ENCODE data around the gene KLHDC3.

KLHDC3 gene

DNA sequence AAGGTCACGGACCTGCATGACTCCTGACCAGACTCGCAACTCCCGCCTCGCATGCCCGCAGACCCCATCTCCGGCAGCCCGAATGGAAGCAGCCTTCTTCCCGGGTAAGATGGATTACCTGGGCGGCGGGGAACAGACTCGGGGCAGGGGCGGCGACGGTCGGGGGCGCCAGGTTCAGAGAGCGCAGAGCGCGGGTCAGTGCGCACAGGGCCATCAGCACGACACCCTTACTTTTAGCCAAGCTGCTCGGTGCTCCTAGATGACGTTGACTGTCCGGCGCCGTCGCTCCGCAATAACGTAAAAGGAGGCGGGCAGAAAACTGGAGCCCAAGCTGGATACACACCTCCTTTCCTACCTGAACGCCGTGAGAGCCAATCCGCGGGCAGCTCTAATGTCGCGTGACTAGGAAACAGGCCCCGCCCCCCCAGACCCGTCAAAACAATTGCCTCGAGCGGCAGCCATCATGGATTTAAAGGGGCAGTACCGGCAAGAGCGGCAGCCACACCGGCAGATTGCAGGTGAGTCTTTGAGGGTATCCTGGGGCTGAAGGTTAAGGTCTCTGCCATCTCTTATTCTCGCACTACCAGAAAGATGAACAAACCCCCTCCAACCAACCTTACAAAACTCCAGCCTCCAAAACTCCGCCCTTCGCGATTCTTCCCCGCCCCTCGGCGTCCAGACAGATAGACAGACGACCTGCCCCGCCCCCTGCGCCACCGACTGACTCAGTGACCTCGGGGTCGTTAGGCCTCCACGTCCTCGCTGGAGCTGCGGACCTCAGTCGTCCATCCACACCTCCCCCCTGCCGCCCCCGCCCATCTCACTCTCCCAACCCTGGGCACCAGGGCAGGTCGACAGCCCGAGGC, 45.4 kb downstream of the KLHDC3 start, which contains the start of the genes KLC4 and MRPL2:
KLC4 (plus strand) TSS at position 464 of the 866 bp plus-strand sequence. CDS start 1,705 bp downstream, outside the sequence.
MRPL2 (minus strand) TSS at position 267 of the 866 bp plus-strand sequence; CDS start at position 214, 53 bp downstream.
- peak; percentile 96 for DNase-seq

DNA sequence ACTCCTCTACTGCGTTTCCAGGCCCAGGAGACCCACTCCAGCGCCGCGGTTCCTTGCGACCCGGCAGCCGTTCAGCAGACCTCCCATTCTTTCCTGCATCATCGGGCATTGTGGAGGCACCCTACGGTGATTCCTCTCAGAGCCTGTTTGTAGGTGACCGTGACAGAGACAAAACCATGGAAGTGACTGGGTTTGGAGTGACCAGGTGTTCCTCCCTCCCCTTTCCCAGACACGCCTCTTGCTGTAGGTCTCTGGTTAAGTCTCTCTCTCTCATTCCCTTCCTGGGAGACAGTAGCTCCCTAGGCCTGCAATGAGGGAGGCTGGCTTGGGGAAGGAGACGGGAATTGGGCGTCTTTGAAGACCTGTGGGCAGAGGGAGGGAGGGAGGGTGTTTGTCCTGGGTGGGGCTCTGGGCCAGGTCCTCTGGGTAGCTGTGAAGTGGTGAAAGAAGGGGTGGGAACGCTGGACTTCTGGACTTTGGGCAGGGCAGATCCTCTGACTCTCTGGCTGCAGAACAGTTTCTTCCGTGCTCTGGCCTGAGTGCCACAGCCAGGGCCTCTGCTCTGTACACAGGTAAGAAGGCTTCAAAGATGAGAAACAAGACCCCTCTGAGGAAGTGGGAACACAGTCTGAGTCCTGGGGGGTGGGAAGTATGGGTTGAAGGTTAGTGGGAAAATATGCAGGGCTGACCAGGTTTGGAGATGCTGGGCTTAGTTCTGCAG, 46.1 kb downstream of the KLHDC3 start:
- DNase-seq: no peak

DNA sequence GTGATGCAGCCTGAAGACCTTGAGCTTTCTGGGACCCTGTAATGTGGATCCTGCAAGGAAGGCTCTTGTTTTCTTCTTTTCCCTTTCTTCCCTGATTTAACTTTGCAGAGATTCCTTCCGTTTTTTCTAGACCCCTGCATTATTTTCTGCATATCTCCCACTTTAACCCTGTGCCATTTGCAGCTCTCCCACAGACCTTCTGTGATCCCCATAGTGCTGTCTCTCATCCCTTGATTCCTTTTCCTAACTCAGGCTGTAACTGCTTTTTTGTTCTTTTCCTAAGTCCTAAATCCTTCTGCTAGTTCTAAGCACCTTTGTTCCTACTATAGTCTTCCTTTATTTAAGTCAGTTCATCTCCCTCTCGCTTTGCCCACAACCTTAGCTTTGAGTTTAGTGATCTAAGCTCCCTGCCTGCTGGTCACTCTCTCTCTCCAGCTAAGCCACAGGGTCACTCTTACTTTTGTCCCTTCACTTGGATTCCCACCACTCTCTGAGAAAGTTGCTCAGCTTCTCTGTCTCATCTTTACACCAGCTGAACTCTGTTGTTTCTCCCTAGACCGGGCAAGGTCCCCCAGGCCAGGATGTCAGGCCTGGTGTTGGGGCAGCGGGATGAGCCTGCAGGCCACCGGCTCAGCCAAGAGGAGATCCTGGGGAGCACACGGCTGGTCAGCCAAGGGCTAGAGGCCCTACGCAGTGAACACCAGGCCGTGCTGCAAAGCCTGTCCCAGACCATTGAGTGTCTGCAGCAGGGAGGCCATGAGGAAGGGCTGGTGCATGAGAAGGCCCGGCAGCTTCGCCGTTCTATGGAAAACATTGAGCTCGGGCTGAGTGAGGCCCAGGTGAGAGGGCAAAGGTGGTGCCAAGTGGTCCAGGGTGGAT, 46.9 kb downstream of the KLHDC3 start:
- no peak for DNase-seq

DNA sequence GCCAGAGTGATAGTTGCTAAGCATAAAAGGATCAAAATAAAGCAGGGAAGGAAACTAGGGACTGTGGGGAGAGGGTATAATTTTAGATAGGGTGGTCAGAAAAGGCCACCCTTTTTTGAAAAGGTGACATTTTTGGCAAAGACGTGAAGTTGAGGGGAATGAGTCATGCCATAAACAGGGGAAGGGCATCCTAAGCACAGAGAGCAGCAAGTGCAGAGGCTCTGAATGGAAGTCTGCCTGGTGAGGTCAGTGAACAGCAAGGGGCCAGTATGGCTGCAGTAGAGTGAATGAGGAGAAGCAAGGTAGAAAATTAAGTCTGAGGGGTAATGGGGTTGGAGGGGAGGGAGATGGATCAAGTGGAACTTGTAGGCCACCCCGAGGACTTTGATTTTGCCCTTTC, 47.8 kb downstream of the KLHDC3 start:
- DNase-seq: no peak

DNA sequence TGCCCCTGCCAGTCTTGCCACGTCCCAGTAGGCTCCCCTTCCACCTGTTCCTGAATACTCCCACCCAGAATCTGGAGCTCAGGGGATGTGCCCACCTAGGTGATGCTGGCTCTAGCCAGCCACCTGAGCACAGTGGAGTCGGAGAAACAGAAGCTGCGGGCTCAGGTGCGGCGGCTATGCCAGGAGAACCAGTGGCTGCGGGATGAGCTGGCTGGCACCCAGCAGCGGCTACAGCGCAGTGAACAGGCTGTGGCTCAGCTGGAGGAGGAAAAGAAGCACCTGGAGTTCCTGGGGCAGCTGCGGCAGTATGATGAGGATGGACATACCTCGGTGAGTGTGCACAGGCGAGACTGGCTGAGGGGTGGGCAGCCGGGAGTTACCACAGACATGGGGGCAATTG, 48.8 kb downstream of the KLHDC3 start:
- no peak for DNase-seq

DNA sequence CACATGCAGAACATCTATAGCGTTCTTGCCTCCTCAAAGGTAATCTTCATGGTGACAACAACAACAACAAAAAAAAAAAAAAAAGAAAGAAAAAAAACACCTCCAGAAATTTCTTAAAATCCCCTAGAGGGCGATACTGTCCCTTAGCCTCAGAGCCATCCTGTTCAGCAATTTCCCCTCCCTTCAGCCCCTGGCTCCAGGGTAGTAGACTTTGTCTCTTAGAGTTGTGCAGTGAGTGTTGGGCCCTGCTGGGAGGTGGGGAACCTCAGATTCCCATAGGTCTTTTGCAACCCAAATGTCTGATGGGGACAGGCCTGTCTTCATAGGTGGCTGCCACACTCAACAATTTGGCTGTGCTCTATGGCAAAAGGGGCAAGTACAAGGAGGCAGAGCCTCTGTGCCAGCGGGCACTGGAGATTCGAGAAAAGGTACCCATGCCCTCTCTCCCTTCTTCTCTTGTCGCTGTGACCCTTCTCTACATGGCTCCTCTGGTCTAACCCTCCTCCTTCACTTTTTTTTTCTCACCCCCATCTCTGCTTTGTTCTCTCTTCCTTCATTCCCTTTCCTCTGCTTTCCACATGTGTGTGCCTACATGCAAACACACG, 56.1 kb downstream of the KLHDC3 start:
- DNase-seq: no peak
